ENCODE results near the gene CASS4. TPM values are rescaled to one million over a fixed set of nuclear protein-coding genes. Genes with fewer than 3 reads are reported as not detected.

Gene CASS4
- total and polyA plus RNA-seq, 9 of the 15 experiments (the other 6 are each of a cell fraction or from before 2014, with no cell fraction given), result 8.1 to 53.8 (median 26.7) TPM

GRCh38 chr20:56391596-56392131 lies 20.4 kb upstream of the CASS4 start:
- no peaks in the 10 kb centered on the region for H3K9me3 ChIP-seq (replicated peaks; ENCODE audit: control insufficient read depth, insufficient read depth, low read depth, low read length)
- in situ Hi-C loops (cut with MboI), result no loop called here
- H3K36me3 ChIP-seq (ENCODE audit: control insufficient read depth, insufficient read depth, low read length), result peaks cover 71% of the 10 kb centered on the region
- H3K79me2 ChIP-seq (ENCODE audit: control insufficient read depth, insufficient read depth, low read length), result peaks cover 93% of the 10 kb centered on the region
- peak; percentile 69 for ATAC-seq
- DNase-seq (ENCODE audit: extremely low read depth in 1 of 4, low spot score in 3 of 4), result no peak
- peak overlapping the region; percentile 97 to 99 for H3K9ac ChIP-seq (ENCODE audit: insufficient read depth in 1 of 2, low read depth in 2 of 2, low read length in 2 of 2)
- no peaks in the 10 kb centered on the region for H4K20me1 ChIP-seq (replicated peaks; ENCODE audit: control insufficient read depth, insufficient read depth, low read length)
- H3K9me1 ChIP-seq (ENCODE audit: control insufficient read depth, insufficient read depth, low read length), result peaks cover 3% of the 10 kb centered on the region
- peak overlapping the region; percentile 79 for H2AFZ ChIP-seq (ENCODE audit: low read depth, low read length)
- no TSS peak for BruUV-seq (replicated peaks)
- intact Hi-C loops (cut with micrococcal nuclease), result loop anchor here (1.0 kb wide), 2 partner anchors 21 to 28 kb away; partner anchors contain the start of gene CASS4
- FAIRE-seq, result no peak
- H3K4me1 ChIP-seq (replicated peaks in 1 of 2; ENCODE audit: control insufficient read depth in 2 of 2, insufficient read depth in 2 of 2, low read length in 2 of 2), result peaks cover 4 to 12% of the 10 kb centered on the region in 2 experiments; a peak in 3 of 5 replicates
- H3K4me2 ChIP-seq (ENCODE audit: insufficient read depth, low read length), result peak overlapping the region; percentile 99
- WGBS (ENCODE audit: insufficient coverage, low coverage, missing lambda C conversion rate), result 2% methylated on average over 27 of the region's 29 CpGs
- H3K27ac ChIP-seq (ENCODE audit: extremely low read depth, low read depth, low read length), result peak overlapping the region; percentile 99
- H3K4me3 ChIP-seq, result peak overlapping the region; percentile 92
- ChIA-PET CTCF (ENCODE audit: low intra/inter-chr PET ratio) (no interaction called here), POLR2A (interaction anchor here (0.6 to 2.3 kb wide), 24 partner anchors 8 to 1964 kb away, joined by 3 to 35 read pairs (median 4); partner anchors contain the start of genes CASS4 and FAM210B)
- no peaks in the 10 kb centered on the region for H3K27me3 ChIP-seq (ENCODE audit: control insufficient read depth in 2 of 2, insufficient read depth in 2 of 2, low read length in 2 of 2)
- TF ChIP-seq FOXJ2 (tag; IDR thresholded peaks at IDR 0.05) (no peak), ZNF197 (CRISPR knock-in tag; IDR thresholded peaks at IDR 0.05; ENCODE audit: low read depth) (no peak), TEAD2 (tag; IDR thresholded peaks at IDR 0.05) (no peak), ERF (CRISPR knock-in tag; IDR thresholded peaks at IDR 0.05) (no peak), FOXK2 (conservative IDR thresholded peaks at IDR 0.05 in 1 of 2, IDR thresholded peaks at IDR 0.05 in 1 of 2; ENCODE audit: low read depth in 2 of 2) (no peak), NBN (IDR thresholded peaks at IDR 0.05; ENCODE audit: low read depth) (no peak), TCFL5 (CRISPR knock-in tag; conservative IDR thresholded peaks at IDR 0.05) (no peak), RB1 (IDR thresholded peaks at IDR 0.05; ENCODE audit: low read depth) (peak; percentile 35; the same call in 1 of the 2 replicates), TBL1XR1 (IDR thresholded peaks at IDR 0.05; ENCODE audit: low read length in 2 of 2) (no peak), ZNF232 (CRISPR knock-in tag; IDR thresholded peaks at IDR 0.05) (peak; percentile 27; the same call in 1 of the 2 replicates), HMG20A (CRISPR knock-in tag; conservative IDR thresholded peaks at IDR 0.05) (no peak), SLC30A9 (CRISPR knock-in tag; IDR thresholded peaks at IDR 0.05) (no peak), RNF2 (IDR thresholded peaks at IDR 0.05) (no peak), MEIS2 (IDR thresholded peaks at IDR 0.05; ENCODE audit: partially characterized antibody) (no peak), E2F6 (IDR thresholded peaks at IDR 0.05; ENCODE audit: borderline replicate concordance in 1 of 2, extremely low read depth in 1 of 2, insufficient read depth in 1 of 2, insufficient read length in 1 of 2, low read depth in 1 of 2, low read length in 1 of 2, poor library complexity in 1 of 2, severe bottlenecking in 1 of 2) (peak in 1 of 2 experiments; percentile 12), SAP30 (IDR thresholded peaks at IDR 0.05; ENCODE audit: borderline replicate concordance, insufficient read depth, low read depth, low read length, poor library complexity, severe bottlenecking) (no peak), ZBTB26 (CRISPR knock-in tag; IDR thresholded peaks at IDR 0.05) (no peak), PPARD (CRISPR knock-in tag; IDR thresholded peaks at IDR 0.05) (no peak), SMARCE1 (IDR thresholded peaks at IDR 0.05) (no peak), KLF6 (CRISPR knock-in tag; IDR thresholded peaks at IDR 0.05; ENCODE audit: borderline replicate concordance) (no peak), ZNF76 (CRISPR knock-in tag; IDR thresholded peaks at IDR 0.05; ENCODE audit: borderline replicate concordance) (no peak), ZNF217 (CRISPR knock-in tag; IDR thresholded peaks at IDR 0.05) (no peak)
